Measurements from ENCODE around the gene CLDN5. TPM values are rescaled to one million over a fixed set of nuclear protein-coding genes. Genes with fewer than 3 reads are reported as not detected.

CLDN5 gene
- total and polyA plus RNA-seq, 2 experiments from 2014 or later = 2.0 to 3.2 TPM

DNA sequence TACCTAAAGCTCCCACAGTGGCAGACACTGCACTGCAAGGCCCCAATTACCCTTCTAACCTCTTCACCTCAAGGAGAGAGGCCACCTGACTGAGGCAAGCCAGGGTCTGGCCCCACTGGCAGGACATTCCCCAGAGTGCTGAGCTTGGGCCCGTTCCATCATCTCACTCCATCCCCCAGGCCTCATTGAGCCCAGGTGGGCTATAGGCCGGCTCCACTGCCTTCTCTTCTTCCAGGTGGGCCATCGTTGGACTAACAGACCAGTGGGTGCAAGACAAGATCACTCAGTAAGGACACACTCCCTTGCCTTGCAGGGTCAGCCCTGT is 25.4 kb downstream of the CLDN5 start:
- TF ChIP-seq EZH2 (IDR thresholded peaks at IDR 0.05; ENCODE audit: low read depth, unreplicated experiment) (no peak), CREB1 (CRISPR knock-in tag; IDR thresholded peaks at IDR 0.05; ENCODE audit: low read depth) (no peak), ETS1 (IDR thresholded peaks at IDR 0.05) (no peak), EZH2phosphoT487 (IDR thresholded peaks at IDR 0.05; ENCODE audit: unreplicated experiment) (no peak), REST (IDR thresholded peaks at IDR 0.05; ENCODE audit: unreplicated experiment) (no peak), NANOG (IDR thresholded peaks at IDR 0.05; ENCODE audit: borderline replicate concordance) (no peak), STAT1 (IDR thresholded peaks at IDR 0.05; ENCODE audit: unreplicated experiment) (no peak), ZNF331 (CRISPR knock-in tag; IDR thresholded peaks at IDR 0.05; ENCODE audit: low read depth) (no peak)
- TF ChIP-seq, protein P1, sequence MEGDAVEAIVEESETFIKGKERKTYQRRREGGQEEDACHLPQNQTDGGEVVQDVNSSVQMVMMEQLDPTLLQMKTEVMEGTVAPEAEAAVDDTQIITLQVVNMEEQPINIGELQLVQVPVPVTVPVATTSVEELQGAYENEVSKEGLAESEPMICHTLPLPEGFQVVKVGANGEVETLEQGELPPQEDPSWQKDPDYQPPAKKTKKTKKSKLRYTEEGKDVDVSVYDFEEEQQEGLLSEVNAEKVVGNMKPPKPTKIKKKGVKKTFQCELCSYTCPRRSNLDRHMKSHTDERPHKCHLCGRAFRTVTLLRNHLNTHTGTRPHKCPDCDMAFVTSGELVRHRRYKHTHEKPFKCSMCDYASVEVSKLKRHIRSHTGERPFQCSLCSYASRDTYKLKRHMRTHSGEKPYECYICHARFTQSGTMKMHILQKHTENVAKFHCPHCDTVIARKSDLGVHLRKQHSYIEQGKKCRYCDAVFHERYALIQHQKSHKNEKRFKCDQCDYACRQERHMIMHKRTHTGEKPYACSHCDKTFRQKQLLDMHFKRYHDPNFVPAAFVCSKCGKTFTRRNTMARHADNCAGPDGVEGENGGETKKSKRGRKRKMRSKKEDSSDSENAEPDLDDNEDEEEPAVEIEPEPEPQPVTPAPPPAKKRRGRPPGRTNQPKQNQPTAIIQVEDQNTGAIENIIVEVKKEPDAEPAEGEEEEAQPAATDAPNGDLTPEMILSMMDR (conservative IDR thresholded peaks at IDR 0.05; ENCODE audit: low read depth in 2 of 2) = no peak
- Mint-ChIP-seq H3K4me1 (peaks cover 6% of the 10 kb centered on the region), H3K36me3 (ENCODE audit: low read depth) (peaks cover 22% of the 10 kb centered on the region; the same call in 2 of the 3 replicates), H3K4me3 (no peak overlapping the region), H3K9me3 (no peaks in the 10 kb centered on the region), H3K27ac (no peak overlapping the region), H3K27me3 (ENCODE audit: insufficient read depth, low read depth, poor library complexity) (peaks cover 4% of the 10 kb centered on the region)
- Histone ChIP-seq H3K79me2 (replicated peaks; ENCODE audit: insufficient read depth) (no peaks in the 10 kb centered on the region), H3K27me3 (ENCODE audit: insufficient read depth) (no peaks in the 10 kb centered on the region), H3K4me3 (no peak overlapping the region), H4K20me1 (replicated peaks; ENCODE audit: insufficient read depth) (no peaks in the 10 kb centered on the region; the same call in 1 of the 2 replicates), H3K27ac (ENCODE audit: low read depth) (no peak overlapping the region), H3K4me1 (ENCODE audit: insufficient read depth) (no peaks in the 10 kb centered on the region), H3F3A (replicated peaks; ENCODE audit: low read depth) (0 out of 2 replicates have a peak, but pooled peaks cover 3% of the 10 kb centered on the region), H3K9me2 (ENCODE audit: insufficient read depth) (no peaks in the 10 kb centered on the region), H3K4me2 (no peak overlapping the region), H2AFZ (no peak overlapping the region), H3K36me3 (ENCODE audit: insufficient read depth) (peaks cover 18% of the 10 kb centered on the region; the same call in 1 of the 2 replicates)
- DNase-seq (ENCODE audit: low spot score) (no peak), ATAC-seq (no peak)
